SK-N-DZ (cell line): ENCODE results near the gene CD53.

ENCODE experiments used
- DNase-seq: peaks from one replicate; pipeline ENCODE4 v3.0.0-alpha.2; 2015; ENCODE audit warnings: low spot score

CD53 gene

DNA sequence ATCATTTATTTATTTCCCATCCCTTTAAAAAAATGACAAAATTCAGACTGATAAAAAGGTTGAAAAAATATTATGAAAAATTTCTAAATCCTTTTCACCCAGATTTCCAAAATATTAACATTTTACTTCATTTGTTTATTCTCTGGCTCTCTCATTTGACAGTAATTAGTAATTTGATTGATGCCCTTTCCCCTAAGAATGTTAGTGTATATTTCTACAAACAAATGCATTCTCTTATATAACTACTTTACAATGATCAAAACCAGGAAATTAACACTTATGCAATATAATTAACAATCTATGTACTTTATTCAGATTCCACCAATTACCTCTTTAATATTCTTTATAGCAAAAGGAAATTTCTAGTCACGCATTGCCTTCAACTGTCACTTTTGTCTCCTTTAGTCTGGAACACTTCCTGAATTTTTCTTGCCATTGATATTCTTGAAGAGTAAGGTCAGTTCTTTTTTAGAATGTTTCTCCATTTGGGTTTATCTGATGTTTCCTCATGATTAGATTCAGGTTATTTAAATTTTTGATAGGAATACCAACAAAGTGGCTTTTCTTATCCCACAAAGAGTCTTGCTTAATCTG, 3.9 kb downstream of the CD53 start:
- no peak for DNase-seq

DNA sequence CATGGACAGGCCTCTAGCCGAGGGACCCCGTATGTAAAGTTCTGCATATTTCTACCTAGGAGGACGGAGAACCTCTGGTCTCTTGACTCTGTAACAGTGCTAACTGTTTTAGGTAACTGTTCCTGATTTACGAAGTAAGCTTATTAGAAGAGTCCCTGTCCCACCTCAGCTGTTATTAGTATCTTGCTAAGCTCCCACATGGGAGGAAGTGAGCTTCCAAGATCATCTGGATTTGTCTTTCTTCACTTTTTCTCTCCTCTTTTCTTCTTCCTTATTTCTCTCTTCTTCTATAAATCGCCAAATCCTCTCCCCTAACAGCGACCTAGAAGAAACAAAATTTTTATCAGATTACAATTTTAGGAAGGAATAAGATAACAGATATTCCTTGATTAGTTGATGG, 4.4 kb downstream of the CD53 start:
- DNase-seq: no peak

DNA sequence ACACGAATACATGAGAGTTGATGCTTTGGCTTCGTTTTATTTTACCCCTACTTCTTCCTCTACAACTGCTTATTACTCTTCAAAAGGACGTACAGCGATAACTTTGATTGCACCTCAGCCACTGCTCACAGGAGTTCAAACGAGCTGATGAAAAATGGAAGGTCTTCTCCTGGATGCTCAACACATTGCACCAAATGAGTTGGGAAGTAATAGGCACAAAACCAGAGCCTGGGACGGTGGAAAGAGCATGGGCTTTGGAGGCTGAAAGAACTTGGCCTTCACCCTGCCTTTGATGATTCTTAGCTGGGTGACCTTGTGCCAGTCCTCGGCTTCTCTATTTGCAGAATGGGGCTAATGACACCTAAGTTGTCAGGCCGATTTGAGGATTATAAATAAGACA, 4.8 kb downstream of the CD53 start:
- no peak for DNase-seq

DNA sequence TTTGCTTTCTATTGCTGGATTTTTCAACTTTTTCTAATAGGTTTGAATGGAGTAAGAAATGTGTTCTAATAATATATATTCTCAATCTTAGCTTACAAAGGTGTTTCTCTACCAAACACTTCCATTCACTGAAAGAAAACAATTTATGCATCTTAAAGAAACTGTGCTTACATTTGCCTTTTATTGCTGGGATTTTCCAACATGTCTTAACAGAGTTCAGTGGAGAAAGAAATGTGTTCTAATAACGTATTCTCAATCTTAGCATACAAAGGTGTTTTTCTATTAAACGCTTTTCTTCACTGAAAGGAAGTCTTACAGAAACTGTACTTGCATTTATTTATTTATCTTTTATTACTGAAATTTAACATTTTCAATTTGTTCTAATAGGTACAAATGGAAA, 5.6 kb downstream of the CD53 start:
- no peak for DNase-seq

DNA sequence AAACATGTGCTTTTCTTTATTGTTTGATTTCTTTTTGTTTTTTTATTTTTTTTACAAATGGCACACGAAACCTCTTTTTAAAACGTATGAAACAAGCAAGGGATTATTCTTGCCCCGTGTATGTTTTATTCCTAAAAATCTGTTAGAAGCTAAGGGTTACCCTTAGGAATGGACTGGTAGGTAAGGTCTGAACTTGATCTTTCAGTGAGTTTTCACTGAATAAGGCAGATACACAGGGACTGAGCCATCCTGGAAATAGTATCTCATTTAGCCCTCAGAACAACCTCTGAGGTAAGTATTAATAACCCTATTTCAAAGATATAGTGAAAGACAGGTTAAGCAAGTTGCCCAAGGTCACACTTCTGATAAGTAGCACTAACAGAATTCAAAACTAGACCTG, 6.0 kb downstream of the CD53 start:
- no peak for DNase-seq

DNA sequence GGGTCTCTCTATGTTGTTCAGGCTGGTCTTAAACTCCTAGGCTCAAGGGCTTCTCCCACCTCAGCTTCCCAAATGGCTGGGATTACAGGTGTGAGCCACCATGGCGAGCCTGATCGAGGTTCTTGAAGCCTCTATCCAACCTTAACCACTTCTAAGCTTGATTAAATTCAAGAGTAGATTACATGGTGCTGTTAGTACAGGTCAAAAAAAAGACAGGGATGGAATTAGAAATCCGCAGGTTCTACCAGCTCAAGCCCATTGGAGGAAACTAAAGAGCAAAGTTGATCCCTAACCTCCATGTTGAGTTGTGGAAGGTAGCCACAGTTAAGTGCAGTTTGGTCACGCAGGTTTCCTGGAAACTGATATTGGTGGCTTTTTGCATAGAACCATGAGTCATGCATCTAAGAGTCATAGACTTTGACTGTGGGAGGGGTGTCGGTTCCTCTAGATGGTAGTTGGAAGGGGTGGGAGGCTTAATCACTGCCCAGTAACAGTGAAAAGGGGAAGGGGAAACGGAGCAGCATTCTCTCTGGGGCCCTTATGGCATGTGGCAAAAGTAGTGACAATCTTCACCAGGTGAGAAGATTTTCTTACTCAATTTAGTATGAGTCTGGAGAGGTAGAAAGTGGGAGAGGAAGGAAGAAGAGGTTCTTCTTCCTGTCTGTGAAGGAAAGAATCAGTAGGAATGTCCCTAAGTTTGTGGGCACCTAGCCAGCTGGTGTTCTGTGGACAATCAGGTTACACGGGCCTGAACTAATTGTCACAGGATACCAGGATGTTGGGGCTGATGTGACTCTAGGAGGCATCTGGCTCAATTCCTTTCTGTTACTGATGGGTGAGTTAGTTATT, 7.0 kb downstream of the CD53 start:
- no peak for DNase-seq

DNA sequence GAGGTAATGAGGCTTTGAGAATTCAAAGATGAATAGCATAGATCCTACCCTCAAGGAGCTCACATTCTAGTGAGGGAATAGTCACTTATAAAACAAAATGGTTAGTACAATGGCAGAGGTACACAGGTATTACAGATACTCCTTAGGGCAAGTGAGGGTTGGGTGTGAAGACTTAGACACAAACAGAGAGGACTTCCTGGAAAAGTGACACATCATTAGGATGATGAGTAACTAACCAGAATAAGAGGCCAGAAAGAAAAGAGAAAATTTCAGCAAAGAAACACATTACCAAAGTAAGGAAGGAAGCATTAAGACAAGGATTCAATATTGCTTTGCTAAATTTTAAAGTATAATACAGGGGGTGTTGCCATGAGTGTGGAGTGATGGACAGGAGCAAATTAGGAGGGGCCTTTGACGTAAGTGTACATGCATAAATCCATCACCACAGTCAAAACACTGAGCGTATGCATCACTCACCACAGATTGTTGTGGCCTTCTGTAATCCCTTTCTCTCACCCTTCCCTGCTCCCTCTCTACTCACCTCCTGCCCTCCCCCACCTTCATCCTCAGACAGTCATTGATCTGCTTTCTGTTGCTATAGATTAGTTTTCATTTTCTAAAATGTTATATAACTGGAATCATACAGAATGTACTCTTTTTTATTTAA, 7.9 kb downstream of the CD53 start:
- no peak for DNase-seq

DNA sequence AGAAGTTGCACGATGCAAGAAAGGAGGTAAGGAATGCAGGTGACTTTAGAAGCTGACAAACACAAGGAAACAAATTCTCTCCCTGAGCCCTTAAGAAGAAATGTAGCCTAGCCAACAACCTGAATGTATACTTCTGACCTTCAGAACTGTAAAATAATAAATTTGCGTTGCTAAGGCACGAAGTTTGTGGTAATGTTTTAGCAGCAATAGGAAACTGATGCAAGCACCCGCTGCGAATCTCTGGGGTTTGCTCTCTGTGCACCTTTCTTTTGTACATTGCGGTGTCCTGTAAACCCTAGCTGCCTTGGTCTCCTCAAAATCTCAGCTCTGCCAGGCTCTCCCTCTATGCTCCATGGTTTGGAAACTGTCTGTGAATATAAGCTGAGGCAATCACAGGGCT, 15.1 kb downstream of the CD53 start:
- DNase-seq: no peak

DNA sequence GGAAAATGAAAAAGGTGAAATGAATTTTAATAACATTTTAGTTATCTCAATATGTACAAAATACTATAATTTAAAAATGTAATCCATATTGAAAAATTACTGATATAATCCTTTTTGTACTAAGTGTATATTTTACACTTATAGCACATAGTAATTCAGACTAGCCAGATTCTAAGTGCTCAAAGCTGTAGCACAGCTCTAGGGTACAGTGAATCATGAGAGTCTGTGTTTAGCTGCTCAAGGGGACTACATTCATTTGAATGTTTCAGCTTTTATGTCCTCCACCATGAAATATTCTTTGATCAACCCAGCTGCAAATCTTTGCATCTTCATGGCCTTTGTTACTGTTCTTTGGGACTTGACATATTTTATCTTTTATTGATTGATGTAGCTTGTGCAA, 15.7 kb downstream of the CD53 start:
- no peak for DNase-seq

DNA sequence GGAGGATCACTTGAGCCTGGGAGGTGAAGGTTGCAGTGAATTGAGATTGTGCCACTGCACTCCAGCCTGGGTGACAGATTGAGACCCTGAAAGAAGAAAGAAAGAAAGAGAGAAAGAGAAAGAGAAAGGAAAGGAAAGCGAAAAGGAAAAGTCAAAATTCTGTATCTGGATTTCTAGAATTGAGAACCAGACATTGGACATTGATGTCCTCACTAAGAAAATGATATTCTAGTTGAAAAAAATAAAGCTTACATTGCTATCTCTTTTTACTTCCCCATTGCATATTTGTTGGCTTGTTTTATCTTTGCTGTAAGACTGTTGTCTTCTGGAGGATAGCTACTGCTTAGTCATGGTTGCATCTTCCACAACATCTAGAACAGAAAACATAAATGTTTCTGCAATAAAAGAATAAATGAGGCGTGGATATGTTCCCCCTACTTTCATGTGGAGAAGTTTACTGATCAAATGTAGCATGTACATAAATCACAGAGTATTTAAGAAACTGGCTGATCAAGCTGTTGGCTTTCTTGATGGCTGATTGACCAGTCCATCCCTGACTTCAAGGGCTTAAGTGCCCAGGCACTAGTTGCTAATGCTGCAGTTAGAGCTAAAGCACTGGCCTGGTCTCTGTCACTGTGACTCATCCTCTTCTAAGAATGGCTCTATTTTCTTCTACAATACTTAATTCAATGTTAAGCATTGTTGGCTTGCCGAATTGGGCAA, 17.7 kb downstream of the CD53 start:
- DNase-seq: no peak

DNA sequence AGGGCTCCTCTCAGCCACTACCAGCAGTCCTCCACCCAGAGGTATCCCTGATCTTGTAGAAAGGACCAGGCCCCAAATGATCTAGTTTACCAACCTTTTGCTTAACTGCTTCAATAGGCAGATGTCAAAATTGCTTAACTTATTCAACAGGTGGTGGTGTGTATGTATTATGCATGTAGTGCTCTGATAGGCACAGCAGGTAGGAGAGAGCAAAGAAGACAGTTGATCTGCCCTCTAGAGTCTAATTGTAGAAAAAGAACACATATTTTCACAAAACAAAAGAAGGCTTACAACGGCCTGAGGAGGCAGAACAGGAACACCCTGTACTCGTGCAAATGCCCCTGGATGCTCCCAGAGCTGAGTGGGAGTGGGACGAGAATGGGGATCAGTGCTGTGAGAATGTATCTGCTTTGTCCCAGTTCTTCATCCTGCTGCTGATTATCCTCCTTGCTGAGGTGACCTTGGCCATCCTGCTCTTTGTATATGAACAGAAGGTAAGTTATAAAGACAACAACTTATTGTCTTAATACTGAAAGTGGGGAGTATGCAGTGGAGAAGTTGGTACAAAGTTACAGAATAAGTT, 21.1 kb downstream of the CD53 start:
- DNase-seq: no peak

DNA sequence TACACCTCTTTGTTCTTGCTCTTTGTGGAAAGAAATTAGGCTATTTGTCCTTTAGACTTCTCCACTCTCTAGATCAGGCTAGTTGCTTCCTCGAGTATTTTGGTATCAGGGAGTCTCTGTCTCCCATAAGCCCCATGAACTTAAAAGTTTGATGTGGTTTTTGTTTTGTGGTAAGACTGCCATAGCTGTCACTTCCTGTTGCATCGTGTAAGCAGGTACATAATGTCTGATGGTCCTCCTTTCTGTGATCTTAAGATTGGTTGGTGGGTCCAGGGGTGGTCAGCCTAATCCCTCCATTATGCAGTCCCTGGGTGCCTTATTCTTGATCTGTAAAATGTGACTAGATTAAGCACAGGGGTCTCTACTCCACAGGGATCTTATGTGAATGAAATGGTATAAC, 23.1 kb downstream of the CD53 start:
- DNase-seq: no peak

DNA sequence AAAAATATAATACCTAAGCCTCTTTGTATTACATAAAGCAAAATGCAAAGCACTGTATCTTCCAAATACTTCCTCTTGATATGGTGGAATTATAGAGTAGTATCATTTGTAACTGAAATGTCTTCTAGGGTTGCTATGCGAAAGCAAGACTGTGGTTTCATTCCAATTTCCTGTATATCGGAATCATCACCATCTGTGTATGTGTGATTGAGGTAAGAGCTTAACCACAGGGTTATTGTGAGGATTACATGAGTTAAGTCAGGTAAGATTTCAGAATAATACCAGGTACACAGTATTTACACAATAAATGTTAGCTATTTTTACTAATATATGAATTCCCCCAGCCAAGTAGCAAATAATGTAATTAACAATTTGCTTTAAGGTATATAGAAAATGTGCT, 24.7 kb downstream of the CD53 start:
- DNase-seq: no peak

DNA sequence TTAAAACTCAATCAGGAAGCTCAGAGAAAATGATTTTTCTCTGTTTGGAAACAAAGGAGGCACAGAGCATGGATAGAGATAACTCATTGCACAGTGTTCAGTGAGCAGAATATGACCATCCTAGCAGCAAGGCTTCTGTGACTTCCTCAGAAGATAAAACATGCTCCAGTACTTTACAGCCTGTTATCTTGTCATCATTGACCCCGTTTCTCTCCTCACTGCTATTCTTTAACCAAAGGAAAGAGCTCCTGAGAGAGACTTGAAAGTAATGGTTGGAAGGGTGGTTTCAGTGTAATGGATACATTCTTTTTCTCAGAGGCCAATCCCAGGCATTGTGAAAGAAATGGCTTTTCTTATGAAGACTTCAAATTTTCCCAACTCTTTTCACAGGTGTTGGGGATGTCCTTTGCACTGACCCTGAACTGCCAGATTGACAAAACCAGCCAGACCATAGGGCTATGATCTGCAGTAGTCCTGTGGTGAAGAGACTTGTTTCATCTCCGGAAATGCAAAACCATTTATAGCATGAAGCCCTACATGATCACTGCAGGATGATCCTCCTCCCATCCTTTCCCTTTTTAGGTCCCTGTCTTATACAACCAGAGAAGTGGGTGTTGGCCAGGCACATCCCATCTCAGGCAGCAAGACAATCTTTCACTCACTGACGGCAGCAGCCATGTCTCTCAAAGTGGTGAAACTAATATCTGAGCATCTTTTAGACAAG, 25.9 kb downstream of the CD53 start:
- DNase-seq: no peak

DNA sequence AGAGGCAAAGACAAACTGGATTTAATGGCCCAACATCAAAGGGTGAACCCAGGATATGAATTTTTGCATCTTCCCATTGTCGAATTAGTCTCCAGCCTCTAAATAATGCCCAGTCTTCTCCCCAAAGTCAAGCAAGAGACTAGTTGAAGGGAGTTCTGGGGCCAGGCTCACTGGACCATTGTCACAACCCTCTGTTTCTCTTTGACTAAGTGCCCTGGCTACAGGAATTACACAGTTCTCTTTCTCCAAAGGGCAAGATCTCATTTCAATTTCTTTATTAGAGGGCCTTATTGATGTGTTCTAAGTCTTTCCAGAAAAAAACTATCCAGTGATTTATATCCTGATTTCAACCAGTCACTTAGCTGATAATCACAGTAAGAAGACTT, 26.5 kb downstream of the CD53 start:
- no peak for DNase-seq

DNA sequence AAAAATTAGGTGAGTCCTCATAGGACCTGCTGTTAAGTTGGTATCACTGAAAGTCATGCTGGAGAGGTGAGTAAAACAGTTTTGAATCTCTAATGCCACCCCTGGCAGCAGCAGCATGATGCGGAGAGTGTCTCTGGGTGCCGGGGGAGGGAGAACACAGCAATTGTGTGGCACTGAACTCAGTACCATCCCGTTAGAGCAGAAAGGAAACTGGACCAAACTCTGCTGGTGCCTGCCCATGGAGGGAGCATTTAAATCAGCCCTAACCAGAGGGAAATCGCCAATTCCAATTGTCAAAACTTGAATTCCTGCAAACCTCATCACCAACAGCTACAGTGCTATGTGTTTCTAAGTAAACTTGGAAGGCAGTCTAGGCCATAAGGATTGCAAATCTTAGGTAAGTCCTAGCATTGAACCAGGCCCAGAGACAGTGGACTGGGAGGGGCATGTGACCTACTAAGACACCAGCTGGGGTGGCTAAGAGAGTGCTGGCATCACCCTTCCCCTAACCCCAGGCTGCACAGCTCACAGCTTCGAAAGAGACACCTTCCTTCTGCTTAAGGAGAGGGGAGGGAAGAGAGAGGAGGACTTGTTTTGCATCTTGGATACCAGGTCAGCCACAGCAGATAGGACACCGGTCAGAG, 30.0 kb downstream of the CD53 start:
- DNase-seq: no peak

DNA sequence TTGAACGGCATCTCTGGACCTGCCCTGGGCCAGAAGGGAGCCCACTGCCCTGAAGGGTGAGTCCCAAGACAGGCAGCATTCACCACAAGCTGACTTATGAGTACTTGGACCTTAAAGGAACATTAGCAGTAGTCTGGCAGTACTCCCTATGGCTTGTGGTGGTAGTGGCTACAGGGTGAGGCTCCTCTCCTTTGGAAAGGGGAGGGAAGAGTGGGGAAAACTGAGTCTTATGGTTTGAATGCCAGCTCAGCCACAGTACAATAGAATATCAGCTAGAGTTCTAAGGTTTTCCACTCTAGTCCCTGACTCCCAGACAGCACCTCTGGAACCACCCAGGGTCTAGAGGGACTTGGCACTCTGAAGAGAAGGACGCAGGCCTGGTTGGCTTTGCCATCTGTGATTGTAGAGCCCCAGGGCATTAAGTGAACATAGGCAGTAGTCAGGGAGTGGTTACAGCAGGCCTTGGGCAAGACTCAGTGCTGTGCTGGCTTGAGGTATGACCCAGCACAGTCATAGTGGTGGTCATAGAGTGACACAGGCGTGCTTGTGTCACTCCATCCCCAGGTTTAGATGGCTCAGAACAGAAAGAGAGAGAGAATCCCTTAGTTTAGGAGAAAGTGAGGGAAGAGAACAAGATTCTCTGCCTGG, 31.0 kb downstream of the CD53 start:
- no peak for DNase-seq

DNA sequence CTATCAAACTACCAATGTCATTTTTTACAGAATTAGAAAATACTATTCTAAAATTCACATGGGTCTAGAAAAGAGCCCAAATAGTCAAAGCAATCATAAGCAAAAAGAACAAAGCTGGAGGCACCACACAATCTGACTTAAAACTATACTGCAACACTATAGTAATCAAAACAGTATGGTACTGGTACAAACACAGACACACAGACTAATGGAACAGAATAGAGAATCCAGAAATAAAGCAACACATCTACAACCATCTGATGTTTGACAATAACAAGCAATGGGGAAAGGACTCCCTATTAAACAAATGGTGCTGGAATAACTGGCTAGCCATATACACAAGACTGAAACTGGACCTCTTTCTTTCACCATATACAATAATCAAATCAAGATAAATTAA, 39.8 kb downstream of the CD53 start:
- no peak for DNase-seq

DNA sequence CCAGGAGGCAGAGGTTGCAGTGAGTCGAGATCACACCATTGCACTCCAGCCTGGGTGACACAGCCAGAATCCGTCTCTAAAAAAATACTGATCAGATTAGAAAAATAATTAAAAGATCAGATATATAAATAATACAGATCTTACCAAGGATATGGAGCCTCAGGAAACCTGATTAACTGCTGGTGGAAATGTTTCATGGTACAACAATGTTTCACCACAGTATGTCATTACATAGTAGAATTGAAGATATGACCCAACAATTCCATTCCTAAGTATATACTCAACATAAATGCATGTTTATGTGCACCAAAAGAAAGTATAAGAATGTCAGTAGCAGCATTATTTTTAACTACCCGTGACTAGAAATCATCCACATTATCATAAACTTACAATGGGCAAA, 41.7 kb downstream of the CD53 start:
- DNase-seq: no peak

DNA sequence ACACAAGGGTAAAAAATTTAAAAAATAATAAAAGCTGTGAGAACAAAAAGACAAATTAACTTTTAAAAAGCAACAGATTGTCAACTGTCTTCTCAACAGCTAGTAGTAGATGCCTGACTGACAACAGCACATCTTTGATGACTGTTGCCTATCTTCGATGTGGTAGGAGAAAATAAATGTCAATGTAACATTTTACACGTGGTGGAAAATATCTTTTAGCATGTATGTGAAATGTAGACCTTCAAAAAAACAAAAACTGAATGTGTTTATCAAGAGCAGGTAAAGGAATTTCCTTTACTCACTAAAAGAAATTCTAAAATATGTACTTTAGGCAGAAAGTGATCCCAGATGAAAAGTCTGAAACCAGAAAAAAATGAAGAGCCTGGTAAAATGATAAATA, 42.9 kb downstream of the CD53 start:
- DNase-seq: no peak
